ENCODE measurements around the gene UBR7. TPM values are rescaled to one million over a fixed set of nuclear protein-coding genes. Genes with fewer than 3 reads are reported as not detected.

The UBR7 gene
- total RNA-seq, 1 donor from 2014 or later: 14.5 TPM

DNA sequence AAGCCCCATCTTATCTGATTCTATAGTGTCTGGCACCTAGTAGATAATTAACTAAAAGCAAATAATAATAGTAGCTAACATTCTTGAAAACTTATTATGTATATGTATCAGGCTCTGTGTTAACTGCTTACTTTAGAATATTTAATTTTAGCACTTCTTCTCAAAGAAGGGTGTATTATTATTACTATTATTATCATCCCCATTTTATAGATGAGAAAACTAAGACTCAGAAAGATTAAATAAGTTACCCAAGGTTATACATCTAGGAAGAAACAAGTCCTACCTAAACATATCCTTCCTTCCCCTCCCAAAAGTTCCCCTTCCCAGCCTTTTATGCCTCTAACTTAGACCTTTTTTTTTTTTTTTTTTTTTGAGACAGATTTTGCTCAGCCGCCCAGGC is 61.4 kb downstream of the UBR7 start:
- intact Hi-C loops (cut with DNase I): no loop called here

GRCh38 chr14:93269341-93270068 is 62.4 kb downstream of the UBR7 start:
- Histone ChIP-seq H3K27ac (no peak overlapping the region), H3K4me1 (no peaks in the 10 kb centered on the region), H3K4me3 (no peak overlapping the region), H3K27me3 (ENCODE audit: low read depth) (no peaks in the 10 kb centered on the region), H3K9me3 (no peaks in the 10 kb centered on the region), H3K36me3 (peaks cover 3% of the 10 kb centered on the region)
- no peak for TF ChIP-seq CTCF (IDR thresholded peaks at IDR 0.05)
- intact Hi-C loops (cut with DNase I): no loop called here
- DNase-seq (no peak), ATAC-seq (no peak)

More for the DNA sequence above, 61.4 kb downstream of the UBR7 start:
- DNase-seq (no peak), ATAC-seq (no peak)
- Histone ChIP-seq H3K4me1 (no peaks in the 10 kb centered on the region), H3K27ac (no peak overlapping the region), H3K27me3 (ENCODE audit: low read depth) (no peaks in the 10 kb centered on the region), H3K9me3 (no peaks in the 10 kb centered on the region), H3K4me3 (no peak overlapping the region), H3K36me3 (peaks cover 5% of the 10 kb centered on the region)
- no peak for TF ChIP-seq CTCF (IDR thresholded peaks at IDR 0.05)

GRCh38 chr14:93271111-93271510 is 64.1 kb downstream of the UBR7 start:
- intact Hi-C loops (cut with DNase I): no loop called here
- no peak for ATAC-seq

GRCh38 chr14:93274055-93274806 is 67.2 kb downstream of the UBR7 start:
- ATAC-seq (no peak), DNase-seq (no peak)
- TF ChIP-seq CTCF (IDR thresholded peaks at IDR 0.05): no peak
- intact Hi-C loops (cut with DNase I): no loop called here
- no peak overlapping the region for H3K4me3 ChIP-seq
- peaks cover 3% of the 10 kb centered on the region for H3K36me3 ChIP-seq
- H3K9me3 ChIP-seq: no peaks in the 10 kb centered on the region
- no peak overlapping the region for H3K27ac ChIP-seq
- H3K27me3 ChIP-seq (ENCODE audit: low read depth): no peaks in the 10 kb centered on the region
- no peaks in the 10 kb centered on the region for H3K4me1 ChIP-seq

More at GRCh38 chr14:93271111-93271510, 64.1 kb downstream of the UBR7 start:
- Histone ChIP-seq H3K27ac (no peak overlapping the region), H3K36me3 (peaks cover 3% of the 10 kb centered on the region), H3K9me3 (no peaks in the 10 kb centered on the region), H3K4me3 (no peak overlapping the region), H3K4me1 (no peaks in the 10 kb centered on the region), H3K27me3 (ENCODE audit: low read depth) (no peaks in the 10 kb centered on the region)
- no peak for TF ChIP-seq CTCF (IDR thresholded peaks at IDR 0.05)
- no peak for DNase-seq

GRCh38 chr14:93276031-93276716 is 69.1 kb downstream of the UBR7 start:
- Histone ChIP-seq H3K27ac (no peak overlapping the region), H3K4me1 (no peaks in the 10 kb centered on the region), H3K9me3 (no peaks in the 10 kb centered on the region), H3K27me3 (ENCODE audit: low read depth) (no peaks in the 10 kb centered on the region), H3K4me3 (no peak overlapping the region), H3K36me3 (peaks cover 3% of the 10 kb centered on the region)
- DNase-seq (no peak), ATAC-seq (no peak)
- no peak for TF ChIP-seq CTCF (IDR thresholded peaks at IDR 0.05)
- intact Hi-C loops (cut with DNase I): no loop called here

Other genes with a start within 250 kb of the UBR7 start
- gene ITPK1, start 91.3 kb upstream of the UBR7 start, total RNA-seq: 129 TPM
- 30.3 TPM for gene MOAP1, start 22.4 kb upstream of the UBR7 start, total RNA-seq
- 43.9 TPM for gene LYSET, start 21.9 kb upstream of the UBR7 start, total RNA-seq
- 12.9 TPM for gene GON7, start 191 bp upstream of the UBR7 start, total RNA-seq
- gene BTBD7, start 125.8 kb downstream of the UBR7 start, total RNA-seq: 39.4 TPM
- gene COX8C, start 139.9 kb downstream of the UBR7 start, total RNA-seq: not detected
- gene UNC79, start 223.7 kb downstream of the UBR7 start, total RNA-seq: 0.18 TPM

All from lower lobe of right lung (tissue), 2 donors.